D721Med (cell line): ENCODE measurements around the gene ADAMTSL3.

Experiments
- DNase-seq: peaks from one replicate; pipeline ENCODE4 v3.0.0; 2011; ENCODE audit warnings: low spot score; ENCODE audit not compliant: insufficient read length
- FAIRE-seq: peaks from 2 replicates; lab custom pipeline; 2011; peaks lifted over from hg19 to GRCh38; lab: Jason Lieb, UNC
- TF ChIP-seq, protein P1 (sequence below): IDR thresholded peaks from 2 replicates; pipeline ENCODE4 v1.5.1; 2012; ENCODE audit warnings: mild to moderate bottlenecking, control low read depth; ENCODE audit not compliant: insufficient read depth; ENCODE audit errors: missing control alignments

Gene ADAMTSL3

DNA sequence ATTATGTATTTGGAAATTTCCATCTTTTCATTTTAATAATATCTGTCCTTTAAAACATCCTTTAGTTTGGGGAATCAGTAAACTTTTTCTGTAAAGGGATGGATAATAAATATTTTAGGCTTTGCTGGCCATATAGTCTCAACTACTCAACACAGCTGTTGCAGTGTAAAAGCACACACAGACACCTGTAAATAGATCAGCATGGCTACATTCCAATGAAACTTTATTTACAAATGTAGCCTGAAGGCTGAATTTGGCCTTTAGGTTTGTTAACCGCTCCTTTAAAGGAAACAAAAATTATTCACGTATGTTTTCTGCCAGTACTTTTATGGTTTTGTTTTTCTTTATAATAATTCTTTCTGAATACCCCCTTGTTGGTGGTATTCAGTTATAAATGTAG, 184.8 kb downstream of the ADAMTSL3 start:
- FAIRE-seq (no peak), DNase-seq (no peak)

DNA sequence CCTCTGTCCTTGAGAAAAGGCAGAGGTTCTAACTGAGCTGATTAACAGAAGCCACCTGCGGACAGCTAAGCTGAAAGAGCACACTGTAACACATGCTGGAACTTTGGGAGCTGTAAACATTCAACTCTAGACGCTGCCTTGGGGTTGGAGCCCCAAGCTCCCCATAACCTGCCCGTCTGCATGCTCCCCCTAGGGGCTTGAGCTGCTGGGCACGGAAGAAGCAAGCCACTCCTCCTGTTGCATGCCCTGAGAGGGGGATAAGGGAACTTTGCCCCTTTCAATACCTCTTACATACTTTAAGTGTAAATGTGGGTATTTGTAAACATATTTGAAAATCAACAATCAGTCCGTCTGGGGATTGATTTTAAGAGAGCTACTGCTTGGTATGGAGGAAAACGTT, 188.4 kb downstream of the ADAMTSL3 start:
- FAIRE-seq (no peak), DNase-seq (no peak)
- TF ChIP-seq, protein P1, sequence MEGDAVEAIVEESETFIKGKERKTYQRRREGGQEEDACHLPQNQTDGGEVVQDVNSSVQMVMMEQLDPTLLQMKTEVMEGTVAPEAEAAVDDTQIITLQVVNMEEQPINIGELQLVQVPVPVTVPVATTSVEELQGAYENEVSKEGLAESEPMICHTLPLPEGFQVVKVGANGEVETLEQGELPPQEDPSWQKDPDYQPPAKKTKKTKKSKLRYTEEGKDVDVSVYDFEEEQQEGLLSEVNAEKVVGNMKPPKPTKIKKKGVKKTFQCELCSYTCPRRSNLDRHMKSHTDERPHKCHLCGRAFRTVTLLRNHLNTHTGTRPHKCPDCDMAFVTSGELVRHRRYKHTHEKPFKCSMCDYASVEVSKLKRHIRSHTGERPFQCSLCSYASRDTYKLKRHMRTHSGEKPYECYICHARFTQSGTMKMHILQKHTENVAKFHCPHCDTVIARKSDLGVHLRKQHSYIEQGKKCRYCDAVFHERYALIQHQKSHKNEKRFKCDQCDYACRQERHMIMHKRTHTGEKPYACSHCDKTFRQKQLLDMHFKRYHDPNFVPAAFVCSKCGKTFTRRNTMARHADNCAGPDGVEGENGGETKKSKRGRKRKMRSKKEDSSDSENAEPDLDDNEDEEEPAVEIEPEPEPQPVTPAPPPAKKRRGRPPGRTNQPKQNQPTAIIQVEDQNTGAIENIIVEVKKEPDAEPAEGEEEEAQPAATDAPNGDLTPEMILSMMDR, result no peak

More for the DNA sequence above, 184.8 kb downstream of the ADAMTSL3 start:
- TF ChIP-seq, protein P1, result no peak

DNA sequence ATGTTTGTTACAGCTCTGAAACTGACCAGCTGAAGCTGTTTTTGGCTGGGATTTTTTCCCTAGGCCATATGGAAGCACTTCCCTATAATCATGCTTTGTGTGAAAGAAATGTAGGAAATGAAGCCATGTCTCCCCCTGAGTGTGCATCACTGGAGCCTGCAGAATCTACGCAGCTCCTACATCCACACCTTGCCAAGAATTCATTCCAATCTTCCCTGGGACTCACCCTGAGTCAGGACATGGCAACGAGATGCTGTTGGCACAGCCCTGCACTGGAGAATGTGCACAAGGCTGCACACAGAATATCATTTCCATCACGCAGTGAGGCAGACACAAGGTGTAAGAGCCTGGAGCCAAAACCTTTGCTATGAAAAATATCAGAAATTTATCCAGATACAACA, 189.5 kb downstream of the ADAMTSL3 start:
- DNase-seq (no peak), FAIRE-seq (no peak)
- TF ChIP-seq, protein P1, result no peak

DNA sequence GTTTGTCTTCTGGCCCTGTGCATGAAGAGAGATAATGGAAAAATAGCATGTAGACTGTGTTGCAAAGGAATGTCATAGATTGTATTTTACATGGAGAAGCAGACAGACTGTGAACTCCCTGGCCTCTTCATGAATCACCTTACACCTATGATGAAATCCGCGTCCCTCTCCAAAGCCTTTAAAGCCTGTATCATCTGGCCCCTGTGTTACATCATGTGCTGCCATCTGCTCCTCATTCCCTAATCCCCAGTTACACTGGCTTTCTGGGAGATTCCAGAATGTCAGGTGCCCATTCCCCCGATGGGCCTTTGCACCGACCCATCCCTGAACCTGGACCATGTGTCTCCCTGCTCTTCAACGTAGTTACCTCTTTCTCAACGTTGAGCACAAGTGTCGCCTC, 190.8 kb downstream of the ADAMTSL3 start:
- FAIRE-seq (no peak), DNase-seq (no peak)
- TF ChIP-seq, protein P1, result no peak

DNA sequence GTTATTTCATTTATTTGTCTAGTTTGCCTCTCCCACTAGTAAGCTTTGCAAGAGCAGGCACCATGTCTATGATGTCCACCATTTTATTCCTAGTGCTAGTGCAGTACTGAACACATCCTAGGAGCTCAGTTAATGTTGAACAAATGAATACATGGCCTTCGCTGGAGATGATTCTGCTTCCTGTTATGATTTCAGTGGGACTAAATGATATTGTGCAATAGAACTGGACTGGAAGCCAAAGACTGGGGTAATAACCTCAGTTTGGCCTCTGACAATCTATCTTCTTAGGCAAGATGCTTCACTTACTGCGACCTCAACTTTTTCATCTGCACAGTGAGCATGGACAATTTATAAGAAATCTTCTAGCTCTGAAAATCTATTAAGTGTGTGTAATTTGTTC, 191.3 kb downstream of the ADAMTSL3 start:
- TF ChIP-seq, protein P1, result no peak
- FAIRE-seq, result no peak

DNA sequence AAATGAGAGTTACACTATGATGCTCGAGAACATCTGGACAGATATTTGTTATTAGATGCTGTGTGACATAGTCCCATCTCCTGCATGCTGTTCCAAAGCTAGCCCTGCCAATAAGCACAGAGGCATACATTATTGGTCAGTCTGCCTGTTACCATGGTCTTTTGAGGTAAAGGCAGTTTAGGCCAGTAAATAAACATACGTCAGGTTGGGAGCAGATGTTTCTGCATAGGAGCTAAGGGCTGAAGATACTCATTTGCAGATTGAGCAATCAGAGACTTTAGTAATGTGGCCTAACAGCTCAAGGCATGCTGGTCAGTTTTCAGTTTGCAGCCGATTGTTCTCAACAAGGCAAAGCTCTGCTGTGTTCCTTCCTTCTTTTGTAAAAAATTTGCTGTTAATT, 192.9 kb downstream of the ADAMTSL3 start:
- DNase-seq, result no peak
- TF ChIP-seq, protein P1, result no peak
- no peak for FAIRE-seq

More for the DNA sequence above, 191.3 kb downstream of the ADAMTSL3 start:
- DNase-seq, result no peak

DNA sequence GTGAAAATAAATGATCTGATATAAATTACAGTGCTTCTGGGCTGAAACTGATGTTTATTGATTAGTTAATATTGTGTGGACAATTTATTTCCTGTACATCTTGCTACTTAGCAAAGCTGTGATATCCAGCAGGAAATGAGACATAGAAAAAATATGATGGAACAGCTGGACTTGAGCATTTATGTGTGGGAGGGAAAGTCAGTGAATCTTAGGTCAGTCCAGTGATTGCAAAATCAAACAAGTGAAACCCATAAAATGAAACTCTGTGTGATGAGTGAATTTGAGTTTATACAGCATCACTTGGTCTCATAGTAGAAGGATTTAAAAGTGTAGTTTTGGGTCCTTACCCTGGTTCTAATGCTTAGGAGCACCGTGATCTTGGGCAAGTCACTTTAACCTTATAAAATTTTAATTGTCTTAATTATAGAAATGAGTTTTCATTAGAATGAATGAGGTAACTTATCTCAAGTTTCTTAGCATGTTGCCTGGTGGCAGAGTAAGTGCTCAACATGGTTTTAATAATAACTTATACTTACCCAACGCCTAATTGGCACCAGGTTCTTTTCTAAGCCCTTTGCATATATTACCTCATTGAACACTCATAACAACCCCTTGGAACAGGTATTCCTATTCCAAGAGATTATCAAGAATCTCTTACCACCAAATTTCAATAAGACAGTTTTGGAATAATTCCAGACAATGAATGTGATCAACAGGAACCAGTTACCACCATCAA, 194.6 kb downstream of the ADAMTSL3 start:
- no peak for FAIRE-seq
- TF ChIP-seq, protein P1, result no peak
- DNase-seq, result no peak
